Globus pallidus (tissue), 1 donor: Measurements from ENCODE around the gene MAB21L2.

ENCODE experiments used
- DNase-seq: peaks from one replicate; pipeline ENCODE4 v3.0.0-alpha.2; 2015; ENCODE audit warnings: low spot score

MAB21L2 gene

GRCh38 chr4:150609131-150609530 is 27.2 kb downstream of the MAB21L2 start:
- peak; percentile 2 for DNase-seq

DNA sequence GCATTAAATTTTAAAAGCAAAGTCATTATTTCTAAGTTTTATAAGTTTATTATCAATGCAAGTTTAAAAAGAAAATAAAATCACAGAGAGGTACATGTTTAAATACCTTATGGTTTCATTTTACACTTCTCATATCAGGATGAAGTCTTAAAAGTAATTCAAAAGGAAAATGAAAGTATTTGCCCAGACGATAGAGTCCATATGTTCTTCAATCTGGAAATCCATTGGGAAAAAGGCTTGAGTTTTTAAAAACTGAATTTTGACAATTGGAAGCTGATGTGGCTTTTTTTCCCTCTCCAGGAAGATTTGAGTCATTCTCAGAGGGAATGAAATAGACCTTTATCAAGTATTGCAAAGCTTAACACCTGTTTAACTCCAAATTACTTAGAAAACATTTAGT is 37.1 kb downstream of the MAB21L2 start:
- DNase-seq: no peak

DNA sequence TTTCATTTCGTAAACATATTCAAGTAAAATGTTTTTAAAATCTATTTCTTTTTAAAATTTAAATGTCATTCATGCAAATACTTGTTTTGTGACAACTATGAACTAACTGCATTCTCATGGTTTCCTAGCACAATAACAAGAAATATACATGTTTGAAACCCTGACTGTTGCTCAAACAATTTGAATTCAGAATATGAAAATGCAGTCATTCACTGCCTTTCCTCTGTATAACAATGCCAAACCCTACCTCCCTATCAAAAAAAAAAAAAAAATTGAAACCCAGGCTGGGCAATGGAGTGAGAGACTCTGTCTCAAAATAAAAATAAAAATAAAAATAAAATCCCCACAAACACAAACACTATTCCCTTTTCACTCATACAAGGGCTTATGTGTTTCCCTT is 42.1 kb downstream of the MAB21L2 start:
- DNase-seq: no peak

- DNase-seq: no peak
Measured at GRCh38 chr4:150625033-150625432, 43.1 kb downstream of the MAB21L2 start.

DNA sequence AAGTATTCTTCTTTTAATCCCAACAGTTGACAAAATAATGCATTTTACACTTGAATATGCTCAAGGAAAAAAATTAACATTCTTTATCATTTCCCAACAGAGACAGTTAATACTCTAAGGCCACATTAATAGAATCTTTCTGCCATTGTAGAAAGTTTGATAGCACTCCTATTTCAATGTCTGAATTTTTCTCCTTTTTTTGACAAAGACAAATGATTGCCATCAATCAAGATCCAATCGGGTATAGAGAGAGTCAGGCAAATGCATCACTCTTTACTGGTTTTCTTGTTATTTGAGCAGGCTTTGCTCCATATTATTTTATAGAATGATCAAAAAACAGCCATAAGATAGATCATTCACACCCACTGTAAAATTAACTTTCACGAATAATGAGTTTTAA is 46.1 kb downstream of the MAB21L2 start:
- no peak for DNase-seq

- DNase-seq: no peak
Measured at GRCh38 chr4:150632639-150633038, 50.7 kb downstream of the MAB21L2 start.
